Activated CD8-positive, alpha-beta memory T cell treated with anti-CD3 and anti-CD28 coated beads, Interleukin-2, amount 10 ng/mL, durations not matched to agents 7 days and 5 days (primary cell): Measurements from ENCODE around the gene KIF1B. TPM values are rescaled to one million over a fixed set of nuclear protein-coding genes. Genes with fewer than 3 reads are reported as not detected.
"Not testable (repeated sequence)": the region's sequence is repeated elsewhere in the genome, so short reads cannot be mapped to it uniquely, and the experiment has no call there.

Experiments used
- ATAC-seq: fragments of 150-1000 bp; cut with Tn5 transposase; one replicate; pipeline ENCODE4 v1.10.0; 2021; ENCODE audit warnings: moderate library complexity
- CTCF ChIA-PET: fragments of 350-600 bp; sonication (Branson Sonifier 250); formaldehyde crosslinking; loops from one replicate; lab custom pipeline; 2021; ENCODE audit warnings: antibody characterized with exemption; lab: Charles Lee
- DNase-seq: peaks from one replicate; pipeline ENCODE4 v3.0.0-alpha.2; 2020
- H3K27ac Mint-ChIP-seq: one replicate; pipeline ENCODE4 v1.8.0; 2021; ENCODE audit warnings: mild to moderate bottlenecking, mixed read lengths
- H3K27me3 Mint-ChIP-seq: one replicate; pipeline ENCODE4 v1.8.0; 2021; ENCODE audit warnings: mixed read lengths
- H3K36me3 Mint-ChIP-seq: one replicate; pipeline ENCODE4 v1.8.0; 2021; ENCODE audit warnings: mild to moderate bottlenecking, mixed read lengths
- H3K4me1 Mint-ChIP-seq: one replicate; pipeline ENCODE4 v1.8.0; 2021; ENCODE audit warnings: mixed read lengths
- H3K4me3 Mint-ChIP-seq: one replicate; pipeline ENCODE4 v1.8.0; 2021; ENCODE audit warnings: mild to moderate bottlenecking, moderate library complexity, mixed read lengths
- H3K9me3 Mint-ChIP-seq: one replicate; pipeline ENCODE4 v1.8.0; 2022; ENCODE audit warnings: low read depth, mixed read lengths
- total RNA-seq, 2 experiments: library from RNA; stranded (reverse); gene quantifications; one replicate each; pipeline ENCODE4 v1.2.3, GENCODE V29; 2021

KIF1B gene
- total RNA-seq, 2 experiments from 2014 or later: 14.2 to 21.3 TPM

GRCh38 chr1:10339036-10339567 is 128.7 kb downstream of the KIF1B start:
- DNase-seq: no peak

DNA sequence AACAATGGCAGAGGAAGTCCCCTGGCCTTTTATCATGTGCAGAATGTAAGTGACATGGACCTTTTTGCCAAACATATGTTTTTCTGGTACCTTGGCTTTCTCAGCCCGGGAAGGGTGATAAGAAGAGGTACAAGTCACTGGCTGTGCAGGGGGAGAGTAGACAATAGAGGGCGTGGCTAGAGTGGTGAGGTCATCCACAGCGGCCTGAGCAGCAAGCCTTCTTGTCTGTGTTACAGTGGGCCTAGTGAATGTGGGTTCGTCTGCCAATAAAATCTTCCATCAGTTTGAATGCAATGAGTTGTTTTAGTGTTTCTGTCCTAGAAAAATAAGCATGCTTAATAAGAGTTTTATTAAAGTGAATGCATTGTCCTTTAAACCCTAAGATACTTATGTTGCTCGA is 129.4 kb downstream of the KIF1B start:
- Mint-ChIP-seq H3K9me3 (no peaks in the 10 kb centered on the region), H3K36me3 (peaks cover 7% of the 10 kb centered on the region), H3K4me3 (no peak overlapping the region), H3K4me1 (no peaks in the 10 kb centered on the region), H3K27me3 (no peaks in the 10 kb centered on the region), H3K27ac (no peak overlapping the region)
- CTCF ChIA-PET: interaction anchor here (0.5 to 6.3 kb wide), 3 partner anchors 20 to 390 kb away, joined by 3 to 50 read pairs (median 3); partner anchors contain the start of gene KIF1B
- DNase-seq: no peak
- no peak for ATAC-seq

More at GRCh38 chr1:10339036-10339567, 128.7 kb downstream of the KIF1B start:
- no peak overlapping the region for H3K27ac Mint-ChIP-seq
- H3K4me1 Mint-ChIP-seq: no peaks in the 10 kb centered on the region
- CTCF ChIA-PET: interaction anchor here (0.5 to 6.3 kb wide), 3 partner anchors 21 to 129 kb away, joined by 3 to 50 read pairs (median 3); partner anchors contain the start of gene KIF1B
- no peak overlapping the region for H3K4me3 Mint-ChIP-seq
- no peaks in the 10 kb centered on the region for H3K27me3 Mint-ChIP-seq
- no peak for ATAC-seq
- peaks cover 7% of the 10 kb centered on the region for H3K36me3 Mint-ChIP-seq
- H3K9me3 Mint-ChIP-seq: no peaks in the 10 kb centered on the region

GRCh38 chr1:10340930-10341590 is 130.7 kb downstream of the KIF1B start:
- Mint-ChIP-seq H3K4me1 (no peaks in the 10 kb centered on the region), H3K27me3 (no peaks in the 10 kb centered on the region), H3K36me3 (peaks cover 5% of the 10 kb centered on the region), H3K27ac (no peak overlapping the region), H3K9me3 (no peaks in the 10 kb centered on the region), H3K4me3 (no peak overlapping the region)
- CTCF ChIA-PET: interaction anchor here (0.5 to 6.3 kb wide), 5 partner anchors 8 to 654 kb away, joined by 3 to 50 read pairs (median 5); partner anchors contain the start of gene KIF1B
- DNase-seq: no peak
- no peak for ATAC-seq

GRCh38 chr1:10347109-10347508 is 136.7 kb downstream of the KIF1B start:
- no peaks in the 10 kb centered on the region for H3K4me1 Mint-ChIP-seq
- ATAC-seq (no peak), DNase-seq (no peak)
- no peak overlapping the region for H3K4me3 Mint-ChIP-seq
- no peak overlapping the region for H3K27ac Mint-ChIP-seq
- H3K27me3 Mint-ChIP-seq: no peaks in the 10 kb centered on the region
- peaks cover 6% of the 10 kb centered on the region for H3K36me3 Mint-ChIP-seq
- CTCF ChIA-PET: no interaction called here
- H3K9me3 Mint-ChIP-seq: no peaks in the 10 kb centered on the region

DNA sequence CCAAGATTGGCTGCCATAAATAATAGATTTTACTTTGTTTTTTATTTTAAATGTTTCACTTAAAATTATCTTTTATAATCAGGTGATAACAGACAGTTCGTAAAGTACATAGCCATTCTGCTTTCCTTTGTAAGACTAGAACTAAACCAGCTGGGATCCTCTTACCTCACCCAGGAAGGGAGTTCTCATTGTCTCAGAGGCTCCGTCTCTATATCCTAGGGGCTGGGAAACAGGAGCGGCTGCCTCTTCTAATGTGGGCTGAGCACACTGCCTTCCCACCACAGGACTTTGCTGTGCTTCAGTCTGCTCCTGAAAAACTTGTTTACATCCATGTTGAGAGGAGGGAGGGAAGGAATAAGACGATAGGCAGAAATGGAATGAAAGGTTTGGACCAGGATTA is 142.9 kb downstream of the KIF1B start:
- DNase-seq (no peak), ATAC-seq (no peak)
- H3K27ac Mint-ChIP-seq: no peak overlapping the region
- H3K36me3 Mint-ChIP-seq: peaks cover 3% of the 10 kb centered on the region
- no peak overlapping the region for H3K4me3 Mint-ChIP-seq
- H3K9me3 Mint-ChIP-seq: no peaks in the 10 kb centered on the region
- H3K27me3 Mint-ChIP-seq: no peaks in the 10 kb centered on the region
- CTCF ChIA-PET: interaction anchor here (1.6 kb wide), 1 partner anchor 143 kb away, joined by 7 read pairs; the partner anchor contains the start of gene KIF1B
- no peaks in the 10 kb centered on the region for H3K4me1 Mint-ChIP-seq

DNA sequence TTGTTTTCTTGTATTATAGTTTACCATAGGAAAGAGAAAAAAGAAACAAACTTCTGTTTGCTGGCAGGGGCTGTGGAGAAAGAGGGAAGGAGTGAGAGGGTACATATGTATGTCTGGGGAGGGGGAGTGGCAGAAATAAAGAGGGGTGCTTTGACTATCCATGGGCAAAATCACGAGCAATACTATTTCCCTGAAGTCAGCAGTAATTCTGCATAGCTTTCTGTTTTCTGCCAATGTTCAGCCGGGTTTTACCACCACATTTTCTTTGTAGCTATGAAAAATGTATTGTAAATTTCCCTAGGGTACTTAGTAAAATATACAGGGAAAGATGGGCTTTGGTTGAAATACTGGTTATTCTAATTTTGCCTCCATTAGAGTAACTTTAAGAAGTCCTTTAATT is 143.3 kb downstream of the KIF1B start:
- ATAC-seq: no peak
- H3K27me3 Mint-ChIP-seq: no peaks in the 10 kb centered on the region
- no peak for DNase-seq
- CTCF ChIA-PET: interaction anchor here (1.6 kb wide), 1 partner anchor 144 kb away, joined by 7 read pairs; the partner anchor contains the start of gene KIF1B
- H3K4me3 Mint-ChIP-seq: no peak overlapping the region
- H3K9me3 Mint-ChIP-seq: no peaks in the 10 kb centered on the region
- no peak overlapping the region for H3K27ac Mint-ChIP-seq
- H3K4me1 Mint-ChIP-seq: no peaks in the 10 kb centered on the region
- H3K36me3 Mint-ChIP-seq: no peaks in the 10 kb centered on the region

GRCh38 chr1:10360045-10360444 is 149.7 kb downstream of the KIF1B start:
- H3K27me3 Mint-ChIP-seq: no peaks in the 10 kb centered on the region
- H3K9me3 Mint-ChIP-seq: no peaks in the 10 kb centered on the region
- peaks cover 1% of the 10 kb centered on the region for H3K36me3 Mint-ChIP-seq
- ATAC-seq: peak; percentile 27
- no peak for DNase-seq
- peaks cover 11% of the 10 kb centered on the region for H3K4me1 Mint-ChIP-seq
- peak overlapping the region; percentile 65 for H3K27ac Mint-ChIP-seq
- CTCF ChIA-PET: interaction anchor here (0.6 to 1.9 kb wide), 2 partner anchors 20 to 150 kb away, joined by 3 to 8 read pairs; partner anchors contain the start of gene KIF1B
- H3K4me3 Mint-ChIP-seq: no peak overlapping the region

DNA sequence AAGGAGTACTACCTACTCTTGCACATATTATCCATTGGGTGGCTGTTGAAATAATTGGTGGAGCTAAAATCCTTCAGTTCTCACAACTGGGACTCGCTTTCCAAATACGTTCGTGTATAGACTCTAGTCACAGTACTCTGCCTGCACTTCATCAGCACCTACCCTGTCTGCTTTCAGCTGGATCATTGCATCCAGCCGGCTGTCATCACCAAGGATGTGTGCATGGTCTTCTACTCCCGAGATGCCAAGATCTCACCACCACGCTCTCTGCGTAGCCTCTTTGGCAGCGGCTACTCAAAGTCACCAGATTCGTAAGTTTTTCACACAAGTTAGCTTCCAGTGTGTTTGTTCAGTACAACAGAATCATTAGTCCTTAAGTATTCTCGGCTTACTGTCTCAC is 151.1 kb downstream of the KIF1B start:
- H3K4me1 Mint-ChIP-seq: peaks cover 11% of the 10 kb centered on the region
- ATAC-seq (no peak), DNase-seq (no peak)
- H3K36me3 Mint-ChIP-seq: peaks cover 4% of the 10 kb centered on the region
- H3K9me3 Mint-ChIP-seq: no peaks in the 10 kb centered on the region
- no peak overlapping the region for H3K4me3 Mint-ChIP-seq
- H3K27me3 Mint-ChIP-seq: no peaks in the 10 kb centered on the region
- CTCF ChIA-PET: no interaction called here
- no peak overlapping the region for H3K27ac Mint-ChIP-seq

- H3K4me3 Mint-ChIP-seq: no peak overlapping the region
- ATAC-seq (no peak), DNase-seq (no peak)
- CTCF ChIA-PET: interaction anchor here (0.6 kb wide), 1 partner anchor 611 kb away, joined by 4 read pairs; no protein-coding TSS in a partner anchor
- H3K27me3 Mint-ChIP-seq: no peaks in the 10 kb centered on the region
- peaks cover 7% of the 10 kb centered on the region for H3K36me3 Mint-ChIP-seq
- H3K9me3 Mint-ChIP-seq: no peaks in the 10 kb centered on the region
- no peaks in the 10 kb centered on the region for H3K4me1 Mint-ChIP-seq
- no peak overlapping the region for H3K27ac Mint-ChIP-seq
Measured at GRCh38 chr1:10368194-10368593, 157.8 kb downstream of the KIF1B start.

DNA sequence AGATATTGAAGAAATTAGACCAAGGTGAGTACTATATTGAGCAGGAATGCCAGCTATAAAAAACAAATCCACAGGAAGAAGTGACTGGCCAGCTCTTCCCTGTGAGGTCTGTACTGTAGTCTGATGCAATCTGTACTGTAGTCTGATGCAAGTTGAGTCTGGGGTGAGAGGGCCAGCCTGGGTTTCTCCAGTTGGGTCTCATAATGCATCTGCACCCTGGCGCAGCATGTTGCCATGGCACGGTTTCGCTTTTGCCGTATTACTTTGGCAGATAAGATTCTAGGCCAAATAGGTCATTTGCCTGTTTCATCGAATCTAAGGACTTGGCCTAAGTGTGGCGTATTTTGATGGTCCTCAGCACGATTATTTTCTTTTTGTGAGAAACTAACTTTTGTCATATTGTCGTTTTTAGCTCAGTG is 164.1 kb downstream of the KIF1B start:
- H3K27ac Mint-ChIP-seq: peak overlapping the region; percentile 20
- H3K9me3 Mint-ChIP-seq: no peaks in the 10 kb centered on the region
- no peaks in the 10 kb centered on the region for H3K27me3 Mint-ChIP-seq
- DNase-seq: no peak
- no peak for ATAC-seq
- no peaks in the 10 kb centered on the region for H3K4me1 Mint-ChIP-seq
- peaks cover 4% of the 10 kb centered on the region for H3K36me3 Mint-ChIP-seq
- CTCF ChIA-PET: interaction anchor here (0.8 kb wide), 1 partner anchor 16 kb away, joined by 3 read pairs; no protein-coding TSS in a partner anchor
- no peak overlapping the region for H3K4me3 Mint-ChIP-seq

DNA sequence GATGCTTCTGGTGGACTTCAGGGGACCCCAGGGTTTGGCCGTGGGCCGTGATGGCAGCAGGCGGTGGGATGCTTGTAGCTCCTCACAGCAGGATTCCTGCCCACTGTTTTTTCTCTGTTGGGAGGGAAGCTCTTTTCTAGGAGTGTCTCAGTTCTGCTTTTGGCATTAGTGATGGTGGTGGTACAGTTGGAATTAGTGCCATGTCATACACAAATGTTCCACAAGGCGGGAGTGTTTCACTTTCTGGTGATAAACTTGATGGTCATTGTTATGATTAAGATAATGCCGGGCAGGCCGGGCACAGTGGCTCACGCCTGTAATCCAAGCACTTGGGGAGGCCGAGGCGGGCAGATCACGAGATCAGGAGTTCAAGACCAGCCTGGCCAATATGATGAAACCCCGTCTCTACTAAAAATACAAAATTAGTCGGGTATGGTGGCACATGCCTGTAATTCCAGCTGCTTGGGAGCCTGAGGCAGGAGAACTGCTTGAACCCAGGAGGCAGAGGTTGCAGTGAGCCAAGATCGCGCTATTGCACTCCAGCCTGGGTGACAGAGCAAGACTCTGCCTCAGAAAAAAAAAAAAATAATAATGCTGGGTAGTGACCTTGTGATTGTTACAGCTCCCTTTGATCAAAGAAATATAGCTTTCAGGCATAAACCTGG is 167.1 kb downstream of the KIF1B start:
- not testable (repeated sequence) for H3K4me3 Mint-ChIP-seq, H3K27ac Mint-ChIP-seq, H3K9me3 Mint-ChIP-seq, H3K4me1 Mint-ChIP-seq, H3K36me3 Mint-ChIP-seq, H3K27me3 Mint-ChIP-seq
- CTCF ChIA-PET: interaction anchor here (0.7 to 3.6 kb wide), 13 partner anchors 8 to 532 kb away, joined by 3 to 23 read pairs (median 3); partner anchors contain the start of genes CENPS and PGD
- peak; percentile 45 for DNase-seq
- ATAC-seq: peak; percentile 57

- H3K27me3 Mint-ChIP-seq: no peaks in the 10 kb centered on the region
- no peaks in the 10 kb centered on the region for H3K9me3 Mint-ChIP-seq
- no peak for DNase-seq
- CTCF ChIA-PET: interaction anchor here (0.8 to 3.6 kb wide), 12 partner anchors 9 to 532 kb away, joined by 3 to 23 read pairs (median 4); partner anchors contain the start of genes CENPS and PGD
- ATAC-seq: no peak
- H3K4me1 Mint-ChIP-seq: no peaks in the 10 kb centered on the region
- no peak overlapping the region for H3K27ac Mint-ChIP-seq
- no peak overlapping the region for H3K4me3 Mint-ChIP-seq
- H3K36me3 Mint-ChIP-seq: peaks cover 2% of the 10 kb centered on the region
Measured at GRCh38 chr1:10378081-10378841, 167.9 kb downstream of the KIF1B start.
